HG03469 (cell line): ENCODE measurements around the gene MED7.

Source experiments
- ATAC-seq: cut with Tn5 transposase; IDR thresholded peaks from one replicate; pipeline ENCODE4 v1.9.1; 2021; ENCODE audit warnings: mild to moderate bottlenecking, moderate library complexity, moderate number of reproducible peaks; ENCODE audit not compliant: unreplicated experiment

The MED7 gene

DNA sequence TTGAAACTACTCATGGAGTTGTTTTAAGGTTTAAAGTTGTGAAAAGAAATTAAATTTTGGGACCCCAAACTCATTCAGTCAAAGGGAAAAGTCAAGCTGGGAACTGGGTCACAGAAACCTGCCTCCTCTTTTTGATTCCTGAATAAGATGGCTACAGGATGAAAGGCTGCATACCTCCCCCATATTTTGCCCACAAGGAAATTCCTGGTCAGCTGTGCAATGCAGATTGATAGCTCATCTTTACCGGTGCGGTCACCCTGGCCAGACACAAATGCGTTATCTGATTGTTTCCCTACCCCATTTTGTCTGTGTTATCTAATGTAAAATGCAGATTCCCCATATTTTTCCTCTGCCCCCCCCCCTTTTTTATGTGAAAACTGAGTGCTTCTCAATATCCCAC lies 35.2 kb downstream of the MED7 start:
- no peak for ATAC-seq

DNA sequence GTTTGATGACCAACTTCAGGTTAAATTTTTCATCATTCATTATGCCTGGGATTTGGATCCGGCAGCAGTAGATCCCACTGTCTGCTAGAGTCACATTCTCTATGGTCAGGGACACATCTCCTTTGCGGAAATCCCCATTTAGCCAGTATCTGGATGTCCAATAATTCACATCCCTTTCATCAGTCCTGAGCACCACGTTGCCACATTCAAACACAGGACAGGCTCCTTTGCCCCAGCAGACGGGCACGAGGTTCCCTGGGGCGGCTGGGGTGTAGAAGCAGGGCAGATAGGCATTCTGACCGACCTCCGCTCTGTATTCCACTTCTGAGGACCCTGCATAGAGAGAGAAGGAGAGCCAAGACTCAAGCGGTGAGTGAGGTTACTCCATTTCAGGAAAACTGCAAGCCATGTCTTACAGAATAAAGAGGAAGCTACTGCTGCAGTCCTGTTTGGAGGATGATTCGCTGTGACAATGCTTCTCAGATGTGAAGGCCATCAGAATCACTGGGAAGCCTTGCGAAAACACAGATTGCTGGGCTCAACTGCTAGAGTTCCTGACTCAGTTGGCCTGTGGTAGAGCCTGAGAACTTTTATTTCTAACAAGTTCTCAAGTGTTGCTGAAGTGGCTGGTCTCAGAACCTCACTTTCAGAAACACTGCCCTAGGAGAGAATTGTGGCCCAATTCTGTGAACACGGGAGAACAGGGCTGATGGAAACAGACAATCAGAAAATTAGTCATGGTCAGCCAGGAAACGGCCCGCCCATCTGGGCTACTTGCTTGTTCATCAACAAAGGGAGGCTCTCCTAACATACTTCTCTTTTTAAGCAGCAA lies 35.8 kb downstream of the MED7 start:
- no peak for ATAC-seq

- no peak for ATAC-seq
Measured at GRCh38 chr5:157100140-157100679, 42.5 kb downstream of the MED7 start.

GRCh38 chr5:157088342-157088990 lies 54.2 kb downstream of the MED7 start:
- no peak for ATAC-seq
